Natural killer cell (primary cell): ENCODE measurements around the gene HTRA1. TPM values are rescaled to one million over a fixed set of nuclear protein-coding genes. Genes with fewer than 3 reads are reported as not detected.

Source experiments
- ATAC-seq, 3 donors: fragments of 150-1000 bp in 2 of 3; fragments of 200-7000 bp in 1 of 3; cut with Tn5 transposase; 1 replicate in 1 of 3; 2 replicates in 2 of 3; pipeline ENCODE4 v1.10.0; 2021; ENCODE audit warnings: mild to moderate bottlenecking in 2 of 3, moderate library complexity in 2 of 3
- DNase-seq, 2 donors: peaks; one replicate each; pipeline versions ENCODE4 v3.0.0 to v3.0.0-alpha.2; 2013 to 2021; ENCODE audit warnings: mixed read lengths in 1 of 2
- H3K27ac ChIP-seq: one replicate; pipeline ENCODE4 v1.5.1; 2013; ENCODE audit warnings: mild to moderate bottlenecking, low read length
- H3K27me3 ChIP-seq: one replicate; pipeline ENCODE4 v1.6.1; 2013; ENCODE audit warnings: low read length; ENCODE audit not compliant: control insufficient read depth, insufficient read depth
- H3K36me3 ChIP-seq: one replicate; pipeline ENCODE4 v1.6.1; 2013; ENCODE audit warnings: low read length; ENCODE audit not compliant: control insufficient read depth, insufficient read depth
- H3K4me1 ChIP-seq: one replicate; pipeline ENCODE4 v1.6.1; 2013; ENCODE audit warnings: low read length; ENCODE audit not compliant: control insufficient read depth, insufficient read depth
- H3K4me3 ChIP-seq: one replicate; pipeline ENCODE4 v1.5.1; 2013; ENCODE audit warnings: low read length
- H3K9me3 ChIP-seq: one replicate; pipeline ENCODE4 v1.6.1; 2013; ENCODE audit warnings: low read length; ENCODE audit not compliant: control insufficient read depth, insufficient read depth
- H3K27ac Mint-ChIP-seq, 2 donors: one replicate each; pipeline ENCODE4 v1.8.0; 2022; ENCODE audit warnings: mild to moderate bottlenecking in 2 of 2, mixed read lengths in 2 of 2, moderate library complexity in 1 of 2
- H3K27me3 Mint-ChIP-seq, 2 donors: one replicate each; pipeline ENCODE4 v1.8.0; 2022; ENCODE audit warnings: low read depth in 2 of 2, mixed read lengths in 2 of 2
- H3K36me3 Mint-ChIP-seq: one replicate; pipeline ENCODE4 v1.8.0; 2022; ENCODE audit warnings: mixed read lengths
- H3K4me1 Mint-ChIP-seq, 2 donors: one replicate each; pipeline ENCODE4 v1.8.0; 2022; ENCODE audit warnings: mixed read lengths in 2 of 2
- H3K4me3 Mint-ChIP-seq: one replicate; pipeline ENCODE4 v1.8.0; 2022; ENCODE audit warnings: mild to moderate bottlenecking, moderate library complexity, mixed read lengths
- H3K9me3 Mint-ChIP-seq, 2 donors: one replicate each; pipeline ENCODE4 v1.8.0; 2022; ENCODE audit warnings: mixed read lengths in 2 of 2
- WGBS: methylation state at CpG from one replicate; pipeline ENCODE4 v1.1.7; 2013; ENCODE audit warnings: missing lambda C conversion rate; ENCODE audit not compliant: insufficient coverage; 5-methylcytosine and 5-hydroxymethylcytosine counted together
- intact Hi-C: fragments of 100-400 bp; cut with micrococcal nuclease; formaldehyde crosslinking; loops from one replicate; pipeline ENCODE4 v1.14.2; 2022
- total RNA-seq, 4 donors: library from RNA; stranded (reverse); fragments of 120-200 nt in 1 of 4; gene quantifications; one replicate each; pipeline versions ENCODE4 v1.2.3 to v1.2.4, GENCODE V29; 2013 to 2022
- TF ChIP-seq, protein P1 (sequence below): fragments of 200-600 bp; IDR thresholded peaks from one replicate; pipeline ENCODE4 v1.8.0; 2022; ENCODE audit warnings: antibody characterized with exemption

The HTRA1 gene
- total RNA-seq, 3 donors from 2014 or later (not counting 1 experiment from before 2014, with no cell fraction given) = not detected

DNA sequence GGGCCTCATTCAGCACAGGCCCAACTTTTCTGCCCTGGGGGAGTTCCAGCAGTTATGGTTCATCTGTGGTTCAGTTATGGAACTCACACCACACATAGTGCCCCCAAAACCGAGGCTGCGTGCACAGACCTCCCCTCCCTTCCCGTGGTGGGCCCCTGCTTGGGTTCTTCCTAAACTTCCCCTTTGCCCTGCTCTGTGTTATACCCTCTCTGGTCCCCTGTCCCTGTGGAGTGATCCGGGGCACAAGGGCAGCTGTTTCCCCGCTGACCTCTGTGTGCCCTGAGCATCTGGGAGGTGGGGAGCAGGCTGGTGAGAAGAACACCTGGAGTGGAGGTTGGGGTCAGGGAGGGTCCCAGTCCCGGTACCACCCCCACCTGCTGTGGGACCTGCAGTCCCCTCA, 39.4 kb downstream of the HTRA1 start:
- Mint-ChIP-seq H3K36me3 (no peaks in the 10 kb centered on the region), H3K4me3 (no peak overlapping the region), H3K4me1 (peaks cover 0 to 4% of the 10 kb centered on the region in 2 donors), H3K9me3 (no peaks in the 10 kb centered on the region), H3K27ac (no peak overlapping the region), H3K27me3 (peaks cover 5 to 10% of the 10 kb centered on the region in 2 donors)
- Histone ChIP-seq H3K27me3 (no peaks in the 10 kb centered on the region), H3K27ac (no peak overlapping the region), H3K4me3 (no peak overlapping the region), H3K4me1 (no peaks in the 10 kb centered on the region), H3K36me3 (no peaks in the 10 kb centered on the region), H3K9me3 (no peaks in the 10 kb centered on the region)
- no peak for ATAC-seq
- TF ChIP-seq, protein P1, sequence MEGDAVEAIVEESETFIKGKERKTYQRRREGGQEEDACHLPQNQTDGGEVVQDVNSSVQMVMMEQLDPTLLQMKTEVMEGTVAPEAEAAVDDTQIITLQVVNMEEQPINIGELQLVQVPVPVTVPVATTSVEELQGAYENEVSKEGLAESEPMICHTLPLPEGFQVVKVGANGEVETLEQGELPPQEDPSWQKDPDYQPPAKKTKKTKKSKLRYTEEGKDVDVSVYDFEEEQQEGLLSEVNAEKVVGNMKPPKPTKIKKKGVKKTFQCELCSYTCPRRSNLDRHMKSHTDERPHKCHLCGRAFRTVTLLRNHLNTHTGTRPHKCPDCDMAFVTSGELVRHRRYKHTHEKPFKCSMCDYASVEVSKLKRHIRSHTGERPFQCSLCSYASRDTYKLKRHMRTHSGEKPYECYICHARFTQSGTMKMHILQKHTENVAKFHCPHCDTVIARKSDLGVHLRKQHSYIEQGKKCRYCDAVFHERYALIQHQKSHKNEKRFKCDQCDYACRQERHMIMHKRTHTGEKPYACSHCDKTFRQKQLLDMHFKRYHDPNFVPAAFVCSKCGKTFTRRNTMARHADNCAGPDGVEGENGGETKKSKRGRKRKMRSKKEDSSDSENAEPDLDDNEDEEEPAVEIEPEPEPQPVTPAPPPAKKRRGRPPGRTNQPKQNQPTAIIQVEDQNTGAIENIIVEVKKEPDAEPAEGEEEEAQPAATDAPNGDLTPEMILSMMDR = no peak
- DNase-seq = no peak
- intact Hi-C loops = no loop called here
- WGBS = 81% methylated on average over 6 of the region's 6 CpGs

DNA sequence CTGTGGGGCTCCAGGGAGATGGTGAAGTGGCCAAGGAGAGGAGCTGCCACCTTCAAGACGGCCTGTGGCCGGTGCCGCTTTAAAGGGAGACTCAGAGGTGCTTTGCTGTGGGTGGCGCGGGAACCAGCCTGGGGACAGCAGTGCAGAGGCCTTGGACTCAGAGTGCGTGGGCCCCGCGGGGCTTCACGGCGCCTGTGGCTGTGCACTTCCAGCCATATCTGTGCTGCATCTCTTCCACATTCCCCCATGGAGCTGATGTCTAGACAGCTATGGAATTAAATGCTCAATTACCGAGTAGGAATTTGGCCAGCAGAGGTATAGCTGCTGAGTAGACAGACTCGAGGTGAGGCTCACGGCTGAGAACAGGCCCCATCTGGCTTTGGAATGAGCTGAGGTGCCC, 41.7 kb downstream of the HTRA1 start:
- TF ChIP-seq, protein P1 = no peak
- Mint-ChIP-seq H3K4me1 (peaks cover 0 to 4% of the 10 kb centered on the region in 2 donors), H3K36me3 (no peaks in the 10 kb centered on the region), H3K9me3 (no peaks in the 10 kb centered on the region), H3K27ac (no peak overlapping the region), H3K4me3 (no peak overlapping the region), H3K27me3 (no peaks in the 10 kb centered on the region)
- Histone ChIP-seq H3K27me3 (no peaks in the 10 kb centered on the region), H3K9me3 (no peaks in the 10 kb centered on the region), H3K4me1 (no peaks in the 10 kb centered on the region), H3K27ac (no peak overlapping the region), H3K4me3 (no peak overlapping the region), H3K36me3 (no peaks in the 10 kb centered on the region)
- WGBS = 92% methylated on average over 13 of the region's 13 CpGs
- intact Hi-C loops = no loop called here
- DNase-seq = no peak
- no peak for ATAC-seq

DNA sequence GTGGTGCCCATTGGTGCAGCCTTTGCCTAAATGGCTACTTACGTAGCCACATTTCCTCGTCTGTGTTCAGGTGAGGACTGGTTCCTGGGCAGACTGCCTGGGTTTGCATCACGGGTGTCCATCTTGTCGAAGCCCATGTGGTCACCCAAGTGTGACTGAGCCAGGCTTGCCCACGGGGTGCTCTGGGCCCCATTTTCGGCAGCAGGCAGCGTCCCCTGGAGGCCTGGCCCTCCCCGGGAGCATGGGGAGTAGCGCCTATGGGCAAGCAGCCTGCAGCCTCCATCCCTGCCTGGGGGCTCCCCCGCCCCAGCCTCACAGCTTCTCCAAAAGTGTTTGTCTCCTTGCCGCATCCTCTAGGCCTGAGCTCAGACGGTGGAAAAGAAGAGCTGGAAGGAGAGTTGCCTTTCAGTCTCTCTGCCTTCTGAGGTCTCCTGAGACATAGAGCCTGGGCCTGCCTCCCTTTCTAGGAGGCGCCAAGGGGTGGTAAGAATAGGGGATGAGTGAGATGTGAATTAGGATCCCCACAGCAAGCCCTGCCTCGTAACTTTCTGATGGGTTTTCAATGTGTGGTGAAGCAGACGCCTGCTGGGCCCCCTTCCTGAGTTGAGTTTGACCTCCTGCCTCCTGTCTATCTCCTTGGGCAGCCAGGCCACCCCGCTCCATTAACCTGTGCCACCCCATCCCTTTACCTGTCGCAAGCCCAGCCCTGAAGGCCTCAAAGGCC, 42.7 kb downstream of the HTRA1 start:
- TF ChIP-seq, protein P1 = no peak
- Mint-ChIP-seq H3K4me3 (no peak overlapping the region), H3K9me3 (no peaks in the 10 kb centered on the region), H3K4me1 (peaks cover 0 to 4% of the 10 kb centered on the region in 2 donors), H3K36me3 (no peaks in the 10 kb centered on the region), H3K27ac (no peak overlapping the region), H3K27me3 (no peaks in the 10 kb centered on the region)
- intact Hi-C loops = no loop called here
- Histone ChIP-seq H3K4me1 (no peaks in the 10 kb centered on the region), H3K4me3 (no peak overlapping the region), H3K27me3 (no peaks in the 10 kb centered on the region), H3K9me3 (no peaks in the 10 kb centered on the region), H3K36me3 (no peaks in the 10 kb centered on the region), H3K27ac (no peak overlapping the region)
- 88% methylated on average over 17 of the region's 17 CpGs for WGBS
- DNase-seq = no peak
- ATAC-seq = no peak

DNA sequence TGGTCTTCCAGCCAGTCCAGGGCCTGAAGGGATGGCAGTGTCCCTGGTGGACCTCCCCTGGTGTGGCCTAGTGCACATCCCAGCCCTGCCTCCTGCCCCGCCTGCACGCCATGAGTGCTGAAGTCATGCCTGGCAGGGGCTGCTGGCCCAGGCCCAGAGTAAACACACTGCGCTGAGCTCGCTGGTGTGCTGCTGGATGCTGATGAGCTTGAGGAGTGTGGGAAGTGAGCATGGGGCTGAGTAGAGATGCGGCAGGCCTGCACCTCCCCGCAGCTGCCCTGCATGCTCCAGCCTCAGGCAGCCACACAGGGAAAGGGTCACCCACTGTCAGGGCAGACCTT, 43.2 kb downstream of the HTRA1 start:
- H3K9me3 ChIP-seq = no peaks in the 10 kb centered on the region
- intact Hi-C loops = no loop called here
- TF ChIP-seq, protein P1 = no peak
- no peak overlapping the region for H3K27ac ChIP-seq
- Mint-ChIP-seq H3K36me3 (no peaks in the 10 kb centered on the region), H3K9me3 (no peaks in the 10 kb centered on the region), H3K27ac (no peak overlapping the region), H3K4me3 (no peak overlapping the region), H3K4me1 (peaks cover 0 to under 1% of the 10 kb centered on the region in 2 donors), H3K27me3 (peaks cover 0 to 2% of the 10 kb centered on the region in 2 donors)
- H3K36me3 ChIP-seq = no peaks in the 10 kb centered on the region
- WGBS = 79% methylated on average over 6 of the region's 6 CpGs
- ATAC-seq (no peak), DNase-seq (no peak)
- H3K27me3 ChIP-seq = no peaks in the 10 kb centered on the region
- H3K4me3 ChIP-seq = no peak overlapping the region
- no peaks in the 10 kb centered on the region for H3K4me1 ChIP-seq
